Muscle layer of colon (tissue), 2 donors: ENCODE results near the gene RGS16.
A peak's percentile ranks its signal among the peaks of the same experiment; 100 is the strongest.

ENCODE experiments used
- H3K27ac ChIP-seq: one replicate; pipeline ENCODE4 v1.7.0; 2013; ENCODE audit warnings: low read depth, mild to moderate bottlenecking, low read length, moderate library complexity
- H3K27me3 ChIP-seq, 2 donors: one replicate each; pipeline ENCODE4 v1.7.0; 2013; ENCODE audit warnings: low read length in 2 of 2, mild to moderate bottlenecking in 2 of 2; ENCODE audit not compliant: insufficient read depth in 2 of 2, control insufficient read depth in 1 of 2
- H3K36me3 ChIP-seq: one replicate; pipeline ENCODE4 v1.7.0; 2013; ENCODE audit warnings: mild to moderate bottlenecking, low read length; ENCODE audit not compliant: insufficient read depth
- H3K4me1 ChIP-seq: one replicate; pipeline ENCODE4 v1.7.0; 2013; ENCODE audit warnings: mild to moderate bottlenecking, low read length; ENCODE audit not compliant: insufficient read depth
- H3K4me3 ChIP-seq, 2 donors: one replicate each; pipeline ENCODE4 v1.7.0; 2013; ENCODE audit warnings: low read length in 2 of 2, low read depth in 1 of 2, mild to moderate bottlenecking in 1 of 2, moderate library complexity in 1 of 2
- H3K9ac ChIP-seq: one replicate; pipeline ENCODE4 v1.7.0; 2013; ENCODE audit warnings: low read length
- H3K9me3 ChIP-seq: one replicate; pipeline ENCODE4 v1.7.0; 2013; ENCODE audit warnings: mild to moderate bottlenecking, low read length
- donor health status: abdominal sarcoma.
- donor health status: Adenocarcinoma of cecum.

RGS16 gene

DNA sequence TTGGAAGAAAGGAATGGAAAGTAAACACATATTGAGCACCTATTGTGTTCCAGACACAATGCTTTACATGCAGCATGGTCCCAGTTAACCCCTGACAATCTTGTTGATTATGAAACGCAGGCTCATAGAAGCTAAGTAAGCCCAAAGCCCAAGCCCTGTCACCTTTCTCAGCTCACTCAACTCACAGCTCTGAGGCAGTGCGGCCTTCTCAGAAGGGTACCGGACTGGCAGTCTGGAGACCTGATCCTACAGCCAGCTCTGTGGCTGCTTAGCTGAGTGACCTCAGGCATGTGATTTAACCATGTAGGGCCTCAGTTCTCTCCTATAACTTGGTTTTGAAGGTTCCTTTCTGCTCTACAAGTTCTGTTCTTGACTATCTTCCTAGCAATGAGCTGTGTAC is 14.7 kb downstream of the RGS16 start:
- H3K27me3 ChIP-seq, result no peaks in the 10 kb centered on the region
- peak overlapping the region; percentile 95 for H3K27ac ChIP-seq
- peak overlapping the region in 1 of 2 donors; percentile 79 for H3K4me3 ChIP-seq
- H3K4me1 ChIP-seq, result peaks cover 19% of the 10 kb centered on the region
- no peak overlapping the region for H3K9ac ChIP-seq
- H3K9me3 ChIP-seq, result no peaks in the 10 kb centered on the region
- no peaks in the 10 kb centered on the region for H3K36me3 ChIP-seq

DNA sequence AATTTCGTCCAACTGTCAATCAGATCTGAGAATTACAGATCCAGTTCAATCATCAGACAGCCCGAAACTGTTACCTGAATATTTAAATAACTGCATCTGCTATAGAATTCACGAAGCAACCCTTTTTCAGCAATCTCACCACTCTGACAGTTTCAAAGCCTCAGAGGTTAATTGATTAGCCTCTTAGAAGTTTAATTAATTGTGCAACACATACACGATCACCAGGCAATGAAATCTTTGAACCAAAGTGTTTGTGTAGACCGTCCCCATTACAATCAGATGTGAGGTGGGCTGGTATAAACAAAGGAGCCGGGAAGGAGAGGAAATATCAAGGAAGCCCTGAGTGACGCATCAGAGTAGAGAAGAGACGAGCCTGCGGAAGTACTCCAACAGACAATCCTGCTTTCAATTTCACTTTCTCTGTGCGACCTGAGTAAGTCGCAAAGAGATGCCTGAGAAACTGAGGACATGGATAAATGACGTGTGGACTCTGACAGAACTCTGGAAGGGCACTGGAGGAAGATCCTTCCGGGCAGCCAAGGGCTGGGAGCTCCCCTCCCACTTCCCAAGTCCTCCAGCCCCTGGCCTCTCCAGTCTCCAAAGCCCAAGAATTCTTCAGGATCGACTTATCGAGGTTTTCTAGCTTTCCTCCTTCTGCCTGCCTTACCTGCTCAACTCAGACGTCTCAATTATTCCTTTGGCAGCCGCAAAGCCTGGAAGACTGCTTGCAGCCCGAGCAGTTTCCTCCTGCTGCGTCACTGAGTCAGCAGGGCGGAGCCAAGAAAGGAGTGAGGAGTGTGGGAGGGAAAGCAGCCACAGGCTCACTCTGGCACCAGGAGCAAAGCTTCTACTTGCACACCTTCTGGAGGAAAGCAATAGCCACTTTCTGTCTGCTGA is 15.4 kb downstream of the RGS16 start, which contains the start of gene RNASEL:
TSS of gene RNASEL (minus strand) at position 757 of the 897 bp plus-strand sequence. CDS start 2,450 bp downstream, outside the sequence.
- H3K36me3 ChIP-seq, result no peaks in the 10 kb centered on the region
- peak within 1 kb of the TSS; percentile 73 for H3K9ac ChIP-seq
- no peaks in the 10 kb centered on the region for H3K9me3 ChIP-seq
- peak within 1 kb of the TSS; percentile 79 for H3K4me3 ChIP-seq
- H3K27me3 ChIP-seq, result no peaks in the 10 kb centered on the region
- H3K4me1 ChIP-seq, result peaks cover 27% of the 10 kb centered on the region
- H3K27ac ChIP-seq, result peak within 1 kb of the TSS; percentile 95

DNA sequence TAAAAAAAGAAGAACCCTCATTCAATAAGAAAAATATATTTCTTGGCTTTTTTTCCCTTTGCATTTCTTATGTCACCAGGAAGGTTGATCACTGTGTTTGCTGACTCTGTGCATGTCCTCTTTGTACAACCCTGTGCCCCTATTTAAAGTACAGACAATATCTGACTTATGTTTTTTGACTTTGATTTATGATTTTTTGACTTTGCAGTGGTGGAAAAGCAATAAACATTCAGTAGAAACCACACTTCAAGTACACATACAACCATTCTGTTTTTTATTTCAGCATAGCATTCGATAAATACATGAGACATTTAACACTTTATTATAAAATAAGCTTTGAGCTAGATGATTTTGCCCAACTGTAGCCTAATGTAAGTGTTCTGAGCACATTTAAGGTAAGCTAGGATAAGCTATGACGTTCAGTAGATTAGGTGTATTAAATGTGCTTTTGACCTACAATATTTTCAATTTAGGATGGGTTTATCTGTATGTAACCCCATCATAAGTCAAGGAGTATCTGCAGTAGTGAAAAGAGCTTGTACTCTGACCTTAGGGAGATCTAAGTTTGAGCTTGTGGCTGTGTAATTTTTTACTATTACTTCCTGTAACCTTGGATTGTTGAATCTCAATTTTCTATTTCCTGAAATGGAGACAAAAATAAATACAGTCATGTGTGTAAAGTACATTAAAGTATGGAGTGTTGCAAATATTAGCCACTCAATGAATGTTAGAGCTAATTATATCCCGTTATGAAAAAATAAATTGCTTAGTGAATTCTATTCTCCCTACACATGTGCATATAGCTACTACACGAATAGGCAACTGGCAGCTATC is 16.3 kb downstream of the RGS16 start:
- Histone ChIP-seq H3K27ac (peak overlapping the region; percentile 95), H3K27me3 (no peaks in the 10 kb centered on the region), H3K4me3 (peak overlapping the region; percentile 79), H3K4me1 (peaks cover 29% of the 10 kb centered on the region), H3K9ac (peak overlapping the region; percentile 73), H3K9me3 (no peaks in the 10 kb centered on the region), H3K36me3 (peaks cover 7% of the 10 kb centered on the region)

DNA sequence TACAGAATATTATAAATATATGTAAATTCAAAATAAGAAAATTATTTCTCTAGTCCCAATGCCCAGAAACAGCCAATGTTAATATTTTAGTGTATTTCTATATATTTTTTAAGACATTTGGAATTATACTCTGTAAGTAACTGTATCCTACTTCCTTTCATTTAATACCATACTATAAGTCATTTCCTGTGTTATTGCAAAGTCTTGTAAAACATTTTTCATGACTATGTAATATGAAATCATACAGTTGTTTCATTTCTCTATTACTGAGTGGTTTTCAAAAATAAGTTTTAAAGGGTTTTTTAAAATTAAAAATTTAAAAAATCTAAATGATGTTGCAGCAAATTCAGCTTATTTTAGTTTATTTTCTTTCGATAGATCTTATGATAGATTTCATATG is 17.1 kb downstream of the RGS16 start:
- Histone ChIP-seq H3K27ac (no peak overlapping the region), H3K9me3 (no peaks in the 10 kb centered on the region), H3K27me3 (no peaks in the 10 kb centered on the region), H3K4me1 (peaks cover 29% of the 10 kb centered on the region), H3K4me3 (no peak overlapping the region), H3K36me3 (peaks cover 14% of the 10 kb centered on the region), H3K9ac (no peak overlapping the region)

DNA sequence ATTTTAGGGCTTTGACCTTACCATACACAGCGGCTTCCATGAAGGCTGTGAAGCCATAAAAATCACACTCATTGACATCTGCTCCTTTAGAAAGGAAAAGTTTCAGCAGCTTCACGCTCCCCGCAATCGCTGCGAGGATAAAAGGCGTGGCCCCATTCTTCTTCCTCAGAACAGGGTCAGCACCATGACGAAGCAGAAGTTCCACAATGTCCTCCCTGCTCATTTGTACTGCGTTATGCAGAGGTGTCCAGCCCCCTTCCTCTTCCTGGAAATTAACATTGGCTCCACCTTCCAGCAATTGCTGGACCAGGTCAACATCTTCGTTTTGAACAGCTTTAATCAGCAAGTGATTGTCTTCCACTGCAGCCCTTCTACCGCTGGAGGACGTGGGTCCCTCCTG is 17.8 kb downstream of the RGS16 start:
- Histone ChIP-seq H3K4me3 (no peak overlapping the region), H3K9ac (no peak overlapping the region), H3K27ac (no peak overlapping the region), H3K9me3 (no peaks in the 10 kb centered on the region), H3K4me1 (peaks cover 29% of the 10 kb centered on the region), H3K27me3 (no peaks in the 10 kb centered on the region), H3K36me3 (peaks cover 21% of the 10 kb centered on the region)

DNA sequence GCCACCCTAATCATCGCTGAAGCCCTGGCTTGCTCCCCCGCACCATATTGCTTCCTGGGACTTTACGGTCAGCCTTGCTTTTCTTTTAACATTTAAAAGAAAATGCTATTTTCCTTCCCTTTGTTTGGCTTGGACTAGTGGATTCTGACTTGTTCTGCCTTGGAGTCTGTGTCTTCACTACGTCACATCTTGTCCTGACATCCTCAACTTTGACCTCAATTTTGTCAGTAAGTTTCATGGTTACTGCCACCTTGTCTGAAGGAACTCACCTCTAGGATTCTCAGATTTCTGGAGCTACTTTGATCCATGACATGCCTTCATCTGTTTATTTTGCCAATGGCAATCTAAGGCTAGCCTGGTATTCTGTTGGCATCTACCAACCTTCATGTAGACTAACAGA is 19.4 kb downstream of the RGS16 start:
- Histone ChIP-seq H3K27ac (no peak overlapping the region), H3K9ac (no peak overlapping the region), H3K36me3 (peaks cover 35% of the 10 kb centered on the region), H3K4me3 (no peak overlapping the region), H3K4me1 (peaks cover 29% of the 10 kb centered on the region), H3K27me3 (no peaks in the 10 kb centered on the region), H3K9me3 (no peaks in the 10 kb centered on the region)

DNA sequence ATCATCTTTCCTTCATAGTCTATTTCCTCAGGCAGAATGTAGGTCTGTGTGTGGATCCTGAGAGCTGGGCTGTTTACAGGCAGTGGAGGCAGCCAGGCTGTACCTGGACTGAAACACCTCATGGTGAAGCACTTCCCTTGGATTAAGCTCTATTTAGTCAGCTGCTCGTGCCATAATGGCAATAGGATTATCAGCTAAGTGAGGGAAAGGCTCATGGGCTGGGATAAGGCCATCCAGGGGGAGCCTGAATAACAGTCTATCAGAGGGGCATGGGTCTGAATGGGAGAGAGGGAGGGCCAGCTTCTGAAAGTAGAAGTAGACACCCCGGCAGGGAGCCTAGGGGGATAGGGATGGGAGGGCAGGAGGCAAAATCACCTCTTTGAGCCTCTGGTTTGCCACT is 23.5 kb downstream of the RGS16 start:
- Histone ChIP-seq H3K4me1 (peaks cover 18% of the 10 kb centered on the region), H3K36me3 (peaks cover 51% of the 10 kb centered on the region), H3K9me3 (no peaks in the 10 kb centered on the region), H3K27ac (no peak overlapping the region), H3K27me3 (no peaks in the 10 kb centered on the region), H3K4me3 (no peak overlapping the region), H3K9ac (no peak overlapping the region)

DNA sequence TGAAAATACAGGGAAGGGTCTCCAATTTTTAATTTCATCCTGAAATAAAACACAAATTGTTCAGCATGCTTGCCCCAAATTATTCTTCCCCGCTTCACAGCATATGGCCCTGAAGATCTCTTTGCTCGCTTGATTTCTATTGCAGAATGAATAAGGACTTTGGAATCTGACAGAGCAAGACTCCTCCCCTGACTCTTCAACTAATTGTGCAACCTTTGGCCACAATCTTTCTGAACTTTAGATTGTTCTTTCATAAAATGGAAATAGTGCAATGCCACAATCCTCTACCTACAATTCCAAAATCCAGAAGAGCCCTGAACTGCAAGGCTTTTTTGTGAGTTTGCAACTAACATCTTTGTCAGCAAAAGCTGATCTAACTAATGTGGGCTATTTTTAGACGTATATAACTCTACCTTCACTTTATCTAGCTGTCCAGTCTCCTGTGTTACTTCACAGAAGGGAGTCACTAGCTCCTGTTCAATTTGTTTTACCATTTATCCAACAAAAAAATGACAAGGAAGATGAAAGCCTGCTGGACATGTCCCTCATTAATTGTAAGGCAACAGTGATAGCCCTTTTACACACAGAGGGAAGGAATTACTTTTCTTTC is 28.5 kb downstream of the RGS16 start:
- Histone ChIP-seq H3K27ac (no peak overlapping the region), H3K4me1 (no peaks in the 10 kb centered on the region), H3K27me3 (no peaks in the 10 kb centered on the region), H3K4me3 (no peak overlapping the region), H3K9ac (no peak overlapping the region), H3K9me3 (no peaks in the 10 kb centered on the region), H3K36me3 (peaks cover 41% of the 10 kb centered on the region)

DNA sequence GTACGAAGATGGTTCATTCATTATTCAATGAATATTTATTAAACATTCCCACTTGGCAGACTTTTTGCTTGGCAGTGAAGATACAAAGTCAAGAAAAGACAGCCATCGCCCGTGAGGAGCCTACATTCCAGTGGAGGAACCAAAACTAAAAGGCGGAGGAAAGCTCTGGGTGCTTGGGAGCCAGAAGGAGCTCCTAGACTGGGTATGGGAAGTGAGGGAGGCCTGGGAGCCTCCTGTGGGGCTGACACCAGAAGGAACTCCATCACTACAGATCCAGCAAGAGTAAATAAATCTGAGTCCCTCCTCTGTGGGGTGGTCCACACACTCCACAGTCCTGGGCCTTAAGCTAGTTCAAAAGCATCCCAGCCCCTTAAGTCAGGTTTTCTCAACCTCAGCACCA is 30.0 kb downstream of the RGS16 start:
- Histone ChIP-seq H3K9ac (no peak overlapping the region), H3K27me3 (no peaks in the 10 kb centered on the region), H3K36me3 (peaks cover 26% of the 10 kb centered on the region), H3K27ac (no peak overlapping the region), H3K4me1 (no peaks in the 10 kb centered on the region), H3K9me3 (no peaks in the 10 kb centered on the region), H3K4me3 (no peak overlapping the region)

DNA sequence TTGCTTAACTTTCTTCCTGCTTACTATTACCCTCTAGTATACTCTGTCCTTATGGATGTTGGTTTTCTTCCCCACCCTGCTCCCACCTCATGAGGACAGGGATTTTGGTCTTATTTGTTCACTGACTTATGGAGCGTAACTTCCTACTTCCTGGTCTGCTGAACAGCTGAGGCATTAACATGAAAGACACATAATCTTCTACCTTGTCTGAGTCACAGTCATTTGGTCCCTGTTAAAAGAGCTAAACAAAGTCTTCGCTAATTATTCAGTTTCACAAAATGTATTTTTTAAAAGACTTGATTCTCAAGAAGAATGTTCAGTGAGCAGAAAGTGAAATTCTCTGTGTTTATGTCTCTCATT is 33.6 kb downstream of the RGS16 start:
- Histone ChIP-seq H3K9me3 (no peaks in the 10 kb centered on the region), H3K27ac (no peak overlapping the region), H3K9ac (no peak overlapping the region), H3K36me3 (peaks cover 15% of the 10 kb centered on the region), H3K4me1 (no peaks in the 10 kb centered on the region), H3K4me3 (no peak overlapping the region), H3K27me3 (no peaks in the 10 kb centered on the region)

DNA sequence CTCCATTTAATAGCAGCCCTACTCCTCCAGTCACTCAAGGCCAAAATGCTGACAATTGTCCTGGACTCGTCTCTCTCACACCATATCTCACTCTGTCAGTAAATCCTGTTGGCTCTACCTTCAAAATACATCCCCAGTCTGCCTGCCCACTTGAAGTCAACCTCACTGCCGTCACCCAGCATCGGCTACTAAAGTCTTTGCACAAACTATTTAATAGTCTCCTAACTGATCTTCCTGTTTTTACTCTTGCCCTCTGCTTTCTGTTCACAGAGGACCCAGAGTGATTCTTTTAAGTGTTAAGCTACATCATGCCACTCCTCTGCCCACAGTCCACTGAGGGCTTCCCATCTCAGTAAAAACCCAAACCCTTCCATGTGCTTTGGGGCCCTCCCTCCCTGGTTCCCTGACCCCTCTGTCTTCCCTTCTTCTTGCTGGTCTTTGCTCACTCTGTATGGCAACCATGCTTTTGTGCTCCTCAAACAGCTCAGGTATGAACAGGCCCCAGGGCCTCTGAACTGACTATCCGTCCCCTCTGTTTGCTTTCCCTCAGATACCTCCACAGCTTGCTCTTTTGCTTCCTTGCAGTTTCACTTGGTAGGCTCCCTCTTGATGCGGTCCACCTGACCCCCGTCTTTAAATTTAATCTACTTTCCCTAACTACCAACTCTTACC is 34.1 kb downstream of the RGS16 start:
- no peak overlapping the region for H3K4me3 ChIP-seq
- H3K27me3 ChIP-seq, result no peaks in the 10 kb centered on the region
- H3K4me1 ChIP-seq, result no peaks in the 10 kb centered on the region
- no peak overlapping the region for H3K9ac ChIP-seq
- no peaks in the 10 kb centered on the region for H3K9me3 ChIP-seq
- no peak overlapping the region for H3K27ac ChIP-seq
- H3K36me3 ChIP-seq, result peaks cover 10% of the 10 kb centered on the region
